HG03571 (cell line): ENCODE measurements around the gene REC114.
"Not testable (repeated sequence)": the region's sequence is repeated elsewhere in the genome, so short reads cannot be mapped to it uniquely, and the experiment has no call there.

Source experiments
- ATAC-seq: cut with Tn5 transposase; IDR thresholded peaks from one replicate; pipeline ENCODE4 v1.9.1; 2021; ENCODE audit not compliant: unreplicated experiment

Gene REC114

GRCh38 chr15:73522011-73522410 is 79.0 kb downstream of the REC114 start:
- no peak for ATAC-seq

DNA sequence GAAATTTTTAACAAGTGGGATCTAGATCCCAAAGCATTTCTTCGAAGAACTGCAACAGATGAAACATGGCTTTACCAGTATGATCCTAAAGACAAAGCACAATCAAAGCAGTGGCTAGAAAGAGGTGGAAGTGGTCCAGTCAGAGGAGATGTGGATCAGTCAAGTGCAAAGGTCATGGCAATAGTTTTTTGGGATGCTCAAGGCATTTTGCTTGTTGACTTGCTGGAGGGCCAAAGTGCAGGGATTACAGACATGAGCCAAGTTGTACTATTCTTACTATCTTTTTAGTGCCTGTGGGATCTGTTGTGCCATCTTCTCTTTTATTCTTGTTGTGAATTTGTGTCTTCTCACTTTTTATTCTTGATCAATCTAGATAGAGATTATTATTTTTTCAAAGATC is 82.0 kb downstream of the REC114 start:
- no peak for ATAC-seq

DNA sequence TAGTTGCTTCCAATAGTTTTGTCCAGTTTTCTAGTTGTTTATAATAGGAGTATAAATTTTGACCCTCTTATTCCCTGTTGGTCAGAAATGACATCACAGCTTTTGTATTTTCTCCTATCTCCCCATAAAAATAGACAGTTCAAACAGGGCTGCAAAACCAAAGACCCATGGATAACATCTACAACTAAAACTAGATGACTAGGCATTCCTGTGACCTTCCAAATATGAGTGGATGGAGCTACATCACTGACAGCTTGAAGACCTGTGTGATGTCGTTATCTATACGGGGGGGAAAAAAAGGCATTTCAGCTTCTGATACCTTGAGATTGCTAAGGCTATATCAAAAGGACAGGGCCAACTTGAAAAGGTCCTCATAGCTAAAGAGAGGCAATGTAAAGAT is 84.6 kb downstream of the REC114 start:
- no peak for ATAC-seq

DNA sequence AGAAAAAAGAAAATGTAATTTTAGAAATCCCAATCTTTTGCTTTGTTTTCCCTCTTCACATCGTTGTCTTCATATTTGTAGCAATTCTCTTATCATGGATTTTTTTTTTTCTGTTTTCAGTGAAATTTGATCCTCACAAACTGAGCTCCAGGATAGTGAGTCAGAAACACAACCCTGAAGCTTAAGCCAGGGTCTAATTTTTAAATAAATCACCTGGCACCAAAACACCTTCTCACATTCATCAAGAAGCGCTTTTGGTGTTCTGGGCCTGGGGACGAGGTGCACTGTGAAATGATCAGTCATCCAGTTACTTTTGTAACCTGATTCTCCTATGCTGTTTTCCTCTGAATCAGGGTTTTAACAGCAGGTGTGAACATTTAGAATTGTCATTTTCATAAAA is 87.7 kb downstream of the REC114 start:
- no peak for ATAC-seq

- no peak for ATAC-seq
Observed at GRCh38 chr15:73538123-73538522, 95.2 kb downstream of the REC114 start.

GRCh38 chr15:73538563-73539211 is 95.7 kb downstream of the REC114 start:
- no peak for ATAC-seq

DNA sequence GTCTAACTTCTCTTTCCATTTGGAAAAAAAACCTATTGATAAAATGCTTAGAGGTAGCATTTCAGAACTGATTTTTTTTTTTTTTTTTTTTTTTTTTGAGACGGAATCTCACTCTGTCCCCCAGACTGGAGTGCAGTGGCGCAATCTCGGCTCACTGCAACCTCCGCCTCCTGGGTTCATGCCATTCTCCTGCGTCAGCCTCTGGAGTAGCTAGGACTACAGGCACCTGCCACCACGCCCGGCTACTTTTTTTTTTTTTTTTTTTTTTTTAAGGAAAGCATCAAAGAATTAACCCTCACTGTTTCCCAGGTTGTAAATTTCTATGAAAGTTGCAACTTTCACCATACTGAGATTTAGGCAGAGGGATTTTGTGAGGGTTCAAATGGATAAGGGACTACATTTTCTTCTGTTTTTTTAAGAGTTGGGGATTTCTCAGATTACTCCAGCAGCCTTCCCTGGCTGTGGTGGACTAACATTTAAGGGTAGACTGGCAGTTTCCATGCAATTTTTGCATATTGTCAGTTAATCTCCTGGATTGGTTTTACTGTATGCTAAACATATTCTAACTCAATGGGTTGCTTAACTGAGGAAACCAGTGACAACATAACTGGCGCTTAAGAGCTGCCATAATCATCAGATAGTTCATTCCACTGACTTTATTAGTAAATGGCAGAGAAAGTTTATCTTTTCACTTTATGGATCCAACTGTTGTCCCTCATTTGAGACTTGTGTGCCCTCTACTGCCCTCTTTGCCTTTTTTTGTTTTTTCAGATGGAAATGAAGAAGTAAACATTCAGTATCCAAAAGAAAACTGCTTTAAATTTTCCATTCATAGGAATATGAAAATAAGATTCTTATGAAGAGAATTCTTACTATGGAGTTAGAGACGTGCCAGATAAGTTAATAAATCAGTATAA is 96.5 kb downstream of the REC114 start:
- ATAC-seq: no peak

GRCh38 chr15:73540161-73540560 is 97.2 kb downstream of the REC114 start:
- no peak for ATAC-seq

DNA sequence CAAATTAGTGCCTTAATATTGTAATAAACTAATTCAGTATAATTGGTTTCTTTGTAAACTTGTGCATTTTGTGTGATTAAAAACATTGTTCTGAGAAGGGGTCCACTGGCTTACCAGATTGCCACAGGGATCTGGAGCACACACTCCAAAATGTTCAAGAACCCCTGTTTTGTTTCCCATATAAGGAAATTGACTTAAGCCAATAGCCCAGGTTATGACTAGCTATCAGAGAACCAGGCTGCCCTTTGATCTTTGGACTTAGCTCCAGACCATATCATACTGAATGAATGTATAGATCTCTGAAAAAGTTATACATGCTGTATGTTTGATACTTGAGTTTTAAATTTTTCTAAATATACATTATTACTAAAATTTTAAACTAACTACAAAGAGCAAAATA is 98.5 kb downstream of the REC114 start:
- ATAC-seq: no peak

DNA sequence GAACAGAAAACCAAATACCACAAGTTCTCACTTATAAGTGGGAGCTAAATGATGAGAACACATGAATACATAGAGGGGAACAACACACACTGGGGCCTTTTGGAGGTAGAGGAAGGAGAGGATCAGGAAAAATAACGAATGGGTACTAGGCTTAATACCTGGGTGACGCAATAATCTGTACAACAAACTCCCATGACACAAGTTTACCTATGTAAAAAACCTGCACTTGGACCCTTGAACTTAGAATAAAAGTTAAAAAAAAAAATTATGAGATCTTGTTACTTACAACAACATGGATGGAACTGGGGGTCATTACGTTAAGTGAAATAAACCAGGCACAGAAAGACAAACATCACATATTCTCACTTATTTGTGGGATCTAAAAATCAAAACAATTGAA is 106.0 kb downstream of the REC114 start:
- ATAC-seq: not testable (repeated sequence)

DNA sequence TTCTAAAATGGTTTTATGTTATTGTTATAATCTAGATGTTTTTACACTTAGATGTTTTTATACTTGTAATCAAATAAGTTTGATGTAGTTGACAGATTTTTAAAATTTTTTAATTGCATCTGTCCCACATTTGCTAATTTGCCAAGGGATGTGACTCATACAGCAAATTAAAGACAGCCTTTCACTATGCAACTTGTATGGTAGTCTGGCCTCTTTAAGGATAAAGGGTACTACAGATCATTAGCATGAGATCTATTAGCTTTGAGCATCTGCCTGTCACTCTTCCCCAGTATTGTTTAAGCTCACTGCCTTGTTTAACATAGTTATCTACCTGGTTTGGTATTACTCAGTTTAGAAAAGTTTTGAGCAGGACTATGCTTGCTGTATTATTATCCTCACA is 107.2 kb downstream of the REC114 start:
- ATAC-seq: no peak

DNA sequence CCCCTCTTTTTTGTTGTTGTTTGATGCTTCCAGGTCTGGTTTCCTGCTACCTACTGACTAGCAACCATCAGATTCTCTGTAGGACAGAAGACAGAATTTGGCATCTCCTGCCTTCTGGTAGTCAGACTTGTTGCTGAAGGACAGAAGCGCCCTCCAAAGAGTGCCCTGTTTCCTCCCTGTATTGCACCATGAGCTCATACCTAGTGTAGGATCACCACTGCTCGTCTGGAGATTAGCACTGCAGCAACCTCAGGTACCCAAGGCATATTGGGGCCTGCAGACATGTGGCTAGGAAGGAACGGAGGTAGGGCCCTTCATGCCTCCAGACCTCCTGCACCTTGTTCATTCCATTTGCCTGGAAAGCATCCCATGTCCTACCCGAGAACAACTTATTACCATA is 112.1 kb downstream of the REC114 start:
- no peak for ATAC-seq

DNA sequence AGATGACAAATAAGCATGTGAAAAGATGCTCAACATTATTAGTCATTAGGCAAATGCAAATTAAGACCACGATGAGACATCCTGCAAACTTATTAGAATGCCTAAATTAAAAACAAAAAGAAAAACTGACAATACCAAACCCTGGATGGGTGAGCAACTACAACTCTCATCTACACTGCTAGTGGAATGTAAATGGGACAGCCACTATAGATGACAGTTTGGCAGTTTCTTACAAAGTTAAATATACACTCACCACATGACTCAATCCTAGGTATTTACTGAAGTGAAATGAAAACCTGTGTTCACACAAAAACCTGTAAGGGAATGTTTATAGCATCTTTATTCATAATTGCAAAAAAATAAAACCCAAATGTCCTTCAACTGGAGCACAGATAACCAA is 115.6 kb downstream of the REC114 start:
- ATAC-seq: no peak

GRCh38 chr15:73560501-73561117 is 117.6 kb downstream of the REC114 start:
- no peak for ATAC-seq

- ATAC-seq: no peak
Observed at GRCh38 chr15:73564255-73564654, 121.3 kb downstream of the REC114 start.

- no peak for ATAC-seq
Observed at GRCh38 chr15:73567020-73567419, 124.1 kb downstream of the REC114 start.

DNA sequence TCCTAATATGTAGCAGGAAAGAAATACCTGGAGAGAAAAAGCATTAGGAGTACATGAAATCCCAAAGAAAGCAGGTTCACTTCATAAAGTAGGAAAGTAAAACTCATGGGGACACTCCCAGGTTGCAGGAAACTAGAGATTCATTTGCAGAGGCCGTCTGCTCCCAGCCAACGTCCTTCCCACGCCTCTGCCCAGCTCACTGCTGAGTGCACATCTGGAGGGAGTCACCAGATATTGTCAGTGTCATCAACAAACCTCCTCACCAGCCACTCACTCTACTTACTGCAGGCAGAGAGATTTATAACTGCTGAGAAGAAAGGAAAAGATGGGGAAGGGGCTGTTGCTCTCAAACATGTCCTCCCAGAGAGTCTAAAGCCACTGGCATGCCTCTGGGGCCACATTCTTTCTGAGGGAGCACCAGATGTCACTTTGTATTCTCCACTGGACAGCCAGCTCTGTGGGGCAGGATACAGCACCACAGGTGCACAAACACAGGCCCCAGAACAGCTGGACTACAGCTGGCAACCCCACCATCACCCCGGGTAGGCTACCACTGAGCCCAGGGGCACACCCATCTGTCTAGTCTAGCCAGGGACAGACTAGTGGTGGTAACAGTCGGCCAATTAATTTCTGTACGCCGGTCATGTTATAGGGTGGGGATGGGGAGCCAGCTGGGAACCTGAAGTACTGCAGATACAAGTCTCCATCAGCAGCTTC is 125.8 kb downstream of the REC114 start:
- no peak for ATAC-seq

- ATAC-seq: no peak
Observed at GRCh38 chr15:73569361-73569760, 126.4 kb downstream of the REC114 start.

DNA sequence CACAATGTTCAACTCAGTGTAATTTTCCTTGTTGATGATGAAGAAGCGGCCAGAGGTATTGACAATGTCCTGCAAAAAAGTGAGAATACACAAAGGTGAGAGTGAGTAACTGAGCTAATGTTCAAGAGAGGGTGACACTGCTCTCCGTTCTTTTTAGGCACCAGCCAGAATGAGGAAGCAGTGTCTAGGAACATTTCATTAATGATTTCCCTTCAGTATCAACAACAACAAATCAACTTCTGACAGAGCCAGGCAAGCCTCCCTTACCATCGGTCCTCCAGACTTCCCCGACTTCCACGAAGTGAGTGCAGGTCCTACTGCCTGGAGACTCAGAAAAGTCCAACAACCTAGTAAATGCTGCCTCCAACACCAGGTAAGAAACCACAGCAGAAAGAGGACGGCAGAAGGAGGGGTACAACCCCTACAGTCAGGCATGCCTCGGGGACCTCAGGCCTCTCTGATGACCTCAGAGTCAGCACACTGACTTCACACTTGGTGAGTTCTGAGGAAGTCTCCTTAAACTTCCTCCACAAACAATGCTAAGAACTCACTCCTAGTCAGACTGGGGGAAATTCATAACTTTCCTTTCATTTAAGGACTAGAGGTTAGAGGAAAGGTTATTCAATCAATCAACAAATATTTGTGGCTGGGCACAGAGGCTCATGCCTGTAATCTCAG is 127.5 kb downstream of the REC114 start:
- ATAC-seq: no peak

- no peak for ATAC-seq
Observed at GRCh38 chr15:73571346-73571745, 128.4 kb downstream of the REC114 start.

DNA sequence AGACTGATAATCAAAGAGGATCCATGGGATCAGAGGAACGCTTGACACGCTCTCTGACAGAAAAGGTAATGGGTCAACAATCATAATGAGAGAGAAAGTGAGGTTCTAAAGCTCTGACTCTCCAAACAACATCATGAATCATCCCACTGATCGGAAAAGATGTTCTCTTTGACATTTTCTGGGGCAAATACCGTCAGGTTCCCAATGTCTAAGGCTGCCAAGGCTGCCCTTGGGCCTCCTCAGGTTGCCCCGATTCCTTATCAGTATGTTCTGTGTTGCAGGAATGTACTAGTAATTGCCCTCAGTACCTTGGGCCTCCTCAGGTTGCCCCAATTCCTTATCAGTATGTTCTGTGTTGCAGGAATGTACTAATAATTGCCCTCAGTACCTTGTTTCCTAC is 129.3 kb downstream of the REC114 start:
- no peak for ATAC-seq
